ENCODE measurements around the gene CUL2. TPM values are rescaled to one million over a fixed set of nuclear protein-coding genes. Genes with fewer than 3 reads are reported as not detected.
"Not testable (repeated sequence)": the region's sequence is repeated elsewhere in the genome, so short reads cannot be mapped to it uniquely, and the experiment has no call there.

The CUL2 gene
- total and polyA plus RNA-seq, 3 experiments from 2014 or later = 19.3 to 59.4 (median 56.8) TPM

DNA sequence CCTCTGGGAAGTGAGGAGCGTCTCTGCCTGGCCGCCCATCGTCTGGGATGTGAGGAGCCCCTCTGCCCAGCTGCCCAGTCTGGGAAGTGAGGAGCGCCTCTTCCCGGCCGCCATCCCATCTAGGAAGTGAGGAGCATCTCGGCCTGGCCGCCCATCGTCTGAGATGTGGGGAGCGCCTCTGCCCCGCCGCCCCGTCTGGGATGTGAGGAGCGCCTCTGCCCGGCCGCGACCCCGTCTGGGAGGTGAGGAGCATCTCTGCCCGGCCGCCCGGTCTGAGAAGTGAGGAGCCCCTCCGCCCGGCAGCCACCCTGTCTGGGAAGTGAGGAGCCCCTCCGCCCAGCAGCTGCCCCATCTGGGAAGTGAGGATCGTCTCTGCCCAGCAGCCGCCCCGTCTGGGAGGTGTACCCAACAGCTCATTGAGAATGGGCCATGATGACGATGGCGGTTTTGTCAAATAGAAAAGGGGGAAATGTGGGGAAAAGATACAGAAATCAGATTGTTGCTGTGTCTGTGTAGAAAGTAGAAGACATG, 113.7 kb downstream of the CUL2 start:
- H3K27me3 ChIP-seq (ENCODE audit: insufficient read depth, low read length, poor library complexity, severe bottlenecking); H3K27ac Mint-ChIP-seq; H3K4me3 Mint-ChIP-seq; H3K4me3 ChIP-seq (ENCODE audit: low read length); H3K36me3 Mint-ChIP-seq; DNase-seq; H3K36me3 ChIP-seq (ENCODE audit: insufficient read depth, low read length); H3K4me1 Mint-ChIP-seq; H3K27me3 Mint-ChIP-seq; CTCF ChIA-PET; POLR2A ChIA-PET; H3K27ac ChIP-seq (ENCODE audit: low read depth, low read length); H3K9me3 ChIP-seq (ENCODE audit: low read length); H3K4me1 ChIP-seq (ENCODE audit: insufficient read depth, low read length): not testable (repeated sequence)
- peaks cover 4 to 14% (median 11%) of the 10 kb centered on the region in 5 donors for H3K9me3 Mint-ChIP-seq

DNA sequence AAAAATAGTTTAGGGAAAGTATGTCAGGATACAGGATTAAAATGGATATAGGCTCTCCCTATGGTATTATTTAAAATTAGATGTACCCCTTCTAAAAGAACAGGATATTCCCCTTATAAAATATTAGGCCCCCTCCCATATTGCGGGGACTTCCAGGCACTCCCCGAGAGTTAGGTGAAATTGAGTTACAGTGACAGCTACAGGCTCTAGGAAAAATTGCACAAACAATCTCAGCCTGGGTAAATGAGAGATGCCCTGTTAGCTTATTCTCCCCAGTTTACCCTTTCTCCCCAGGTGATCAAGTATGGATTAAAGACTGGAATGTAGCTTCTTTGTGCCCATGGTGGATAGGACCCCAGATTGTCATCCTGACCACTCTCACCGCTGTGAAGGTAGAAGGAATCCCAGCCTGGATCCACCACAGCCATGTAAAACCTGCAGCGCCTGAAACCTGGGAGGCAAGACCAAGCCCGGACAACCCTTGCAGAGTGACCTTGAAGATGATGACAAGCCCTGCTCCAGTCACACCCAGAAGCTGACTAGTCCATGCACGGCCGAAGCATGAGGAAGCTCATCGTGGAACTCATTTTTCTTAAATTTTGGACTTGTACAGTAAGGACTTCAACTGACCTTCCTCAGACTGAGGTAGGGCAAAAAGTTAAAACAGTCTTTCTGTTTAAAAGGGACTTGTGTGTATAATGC, 115.6 kb downstream of the CUL2 start:
- H3K4me1 ChIP-seq (ENCODE audit: insufficient read depth, low read length); CTCF ChIA-PET; H3K4me3 ChIP-seq (ENCODE audit: low read length); H3K27ac ChIP-seq (ENCODE audit: low read depth, low read length); H3K27ac Mint-ChIP-seq; DNase-seq; H3K27me3 ChIP-seq (ENCODE audit: insufficient read depth, low read length, poor library complexity, severe bottlenecking); H3K4me3 Mint-ChIP-seq; H3K27me3 Mint-ChIP-seq; H3K9me3 ChIP-seq (ENCODE audit: low read length); POLR2A ChIA-PET; H3K4me1 Mint-ChIP-seq; H3K36me3 ChIP-seq (ENCODE audit: insufficient read depth, low read length); H3K36me3 Mint-ChIP-seq: not testable (repeated sequence)
- H3K9me3 Mint-ChIP-seq = peaks cover 4 to 14% (median 11%) of the 10 kb centered on the region in 5 donors

DNA sequence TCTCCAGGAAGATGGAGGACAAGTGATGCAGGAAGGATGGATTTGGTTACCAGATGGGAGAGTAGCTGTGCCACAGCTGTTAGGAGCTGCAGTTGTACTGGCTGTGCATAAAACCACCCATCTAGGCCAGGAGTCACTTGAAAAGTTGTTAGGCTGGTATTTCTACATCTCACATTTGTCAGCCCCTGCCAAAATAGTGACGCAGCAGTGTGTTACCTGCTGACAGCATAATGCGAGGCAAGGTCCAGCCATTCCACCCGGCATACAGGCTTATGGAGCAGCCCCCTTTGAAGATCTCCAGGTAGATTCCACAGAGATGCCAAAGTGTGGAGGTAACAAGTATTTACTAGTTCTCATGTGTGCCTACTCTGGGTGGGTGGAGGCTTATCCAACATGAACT, 116.4 kb downstream of the CUL2 start:
- CTCF ChIA-PET = not testable (repeated sequence)

DNA sequence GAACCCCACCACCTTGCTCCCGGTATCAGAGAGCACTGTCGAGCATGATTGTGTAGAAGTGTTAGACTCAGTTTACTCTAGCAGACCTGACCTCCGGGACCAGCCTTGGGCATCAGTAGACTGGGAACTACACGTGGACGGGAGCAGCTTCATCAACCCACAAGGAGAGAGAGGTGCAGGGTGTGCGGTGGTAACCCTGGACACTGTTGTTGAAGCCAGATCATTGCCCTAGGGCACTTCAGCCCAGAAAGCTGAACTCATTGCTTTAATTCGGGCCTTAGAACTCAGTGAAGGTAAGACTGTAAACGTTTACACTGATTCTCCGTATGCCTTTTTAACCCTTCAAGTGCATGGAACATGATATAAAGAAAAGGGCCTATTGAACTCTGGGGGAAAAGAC, 117.0 kb downstream of the CUL2 start:
- H3K4me1 ChIP-seq (ENCODE audit: insufficient read depth, low read length); H3K9me3 ChIP-seq (ENCODE audit: low read length); H3K4me1 Mint-ChIP-seq; H3K27ac Mint-ChIP-seq; H3K4me3 ChIP-seq (ENCODE audit: low read length); H3K36me3 ChIP-seq (ENCODE audit: insufficient read depth, low read length); DNase-seq; H3K27me3 Mint-ChIP-seq; H3K4me3 Mint-ChIP-seq; H3K27ac ChIP-seq (ENCODE audit: low read depth, low read length); POLR2A ChIA-PET; CTCF ChIA-PET; H3K27me3 ChIP-seq (ENCODE audit: insufficient read depth, low read length, poor library complexity, severe bottlenecking); H3K36me3 Mint-ChIP-seq: not testable (repeated sequence)
- H3K9me3 Mint-ChIP-seq = peaks cover 4 to 13% (median 9%) of the 10 kb centered on the region in 5 donors

More for the DNA sequence above, 116.4 kb downstream of the CUL2 start:
- H3K4me3 Mint-ChIP-seq; H3K27ac Mint-ChIP-seq; H3K4me1 Mint-ChIP-seq; H3K27me3 Mint-ChIP-seq; H3K36me3 ChIP-seq (ENCODE audit: insufficient read depth, low read length); H3K36me3 Mint-ChIP-seq; H3K4me1 ChIP-seq (ENCODE audit: insufficient read depth, low read length); DNase-seq; H3K9me3 ChIP-seq (ENCODE audit: low read length); H3K27ac ChIP-seq (ENCODE audit: low read depth, low read length); POLR2A ChIA-PET; H3K27me3 ChIP-seq (ENCODE audit: insufficient read depth, low read length, poor library complexity, severe bottlenecking); H3K4me3 ChIP-seq (ENCODE audit: low read length): not testable (repeated sequence)
- peaks cover 4 to 14% (median 11%) of the 10 kb centered on the region in 5 donors for H3K9me3 Mint-ChIP-seq

DNA sequence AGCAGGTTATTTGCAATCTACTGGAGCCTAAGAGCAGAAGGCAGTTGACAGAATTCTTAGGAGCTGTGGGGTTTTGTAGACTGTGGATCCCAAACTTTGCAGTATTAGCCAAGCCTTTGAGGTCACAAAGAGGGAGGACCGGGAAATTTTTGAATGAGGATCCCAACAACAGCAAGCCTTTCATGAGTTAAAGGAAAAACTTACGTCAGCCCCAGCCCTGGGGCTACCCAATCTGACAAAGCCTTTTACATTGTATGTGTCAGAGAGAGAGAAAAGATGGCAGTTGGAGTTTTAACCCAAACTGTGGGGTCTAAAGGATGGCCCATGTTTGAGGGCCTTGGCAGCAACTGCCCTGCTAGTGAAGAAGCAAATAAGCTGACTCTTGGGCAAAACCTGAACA, 117.5 kb downstream of the CUL2 start:
- H3K27ac Mint-ChIP-seq; H3K27ac ChIP-seq (ENCODE audit: low read depth, low read length); H3K36me3 ChIP-seq (ENCODE audit: insufficient read depth, low read length); H3K4me1 Mint-ChIP-seq; H3K36me3 Mint-ChIP-seq; H3K27me3 Mint-ChIP-seq; CTCF ChIA-PET; H3K4me1 ChIP-seq (ENCODE audit: insufficient read depth, low read length); H3K9me3 ChIP-seq (ENCODE audit: low read length); DNase-seq; H3K4me3 ChIP-seq (ENCODE audit: low read length); H3K4me3 Mint-ChIP-seq; POLR2A ChIA-PET; H3K27me3 ChIP-seq (ENCODE audit: insufficient read depth, low read length, poor library complexity, severe bottlenecking): not testable (repeated sequence)
- H3K9me3 Mint-ChIP-seq = peaks cover 4 to 11% (median 9%) of the 10 kb centered on the region in 5 donors

DNA sequence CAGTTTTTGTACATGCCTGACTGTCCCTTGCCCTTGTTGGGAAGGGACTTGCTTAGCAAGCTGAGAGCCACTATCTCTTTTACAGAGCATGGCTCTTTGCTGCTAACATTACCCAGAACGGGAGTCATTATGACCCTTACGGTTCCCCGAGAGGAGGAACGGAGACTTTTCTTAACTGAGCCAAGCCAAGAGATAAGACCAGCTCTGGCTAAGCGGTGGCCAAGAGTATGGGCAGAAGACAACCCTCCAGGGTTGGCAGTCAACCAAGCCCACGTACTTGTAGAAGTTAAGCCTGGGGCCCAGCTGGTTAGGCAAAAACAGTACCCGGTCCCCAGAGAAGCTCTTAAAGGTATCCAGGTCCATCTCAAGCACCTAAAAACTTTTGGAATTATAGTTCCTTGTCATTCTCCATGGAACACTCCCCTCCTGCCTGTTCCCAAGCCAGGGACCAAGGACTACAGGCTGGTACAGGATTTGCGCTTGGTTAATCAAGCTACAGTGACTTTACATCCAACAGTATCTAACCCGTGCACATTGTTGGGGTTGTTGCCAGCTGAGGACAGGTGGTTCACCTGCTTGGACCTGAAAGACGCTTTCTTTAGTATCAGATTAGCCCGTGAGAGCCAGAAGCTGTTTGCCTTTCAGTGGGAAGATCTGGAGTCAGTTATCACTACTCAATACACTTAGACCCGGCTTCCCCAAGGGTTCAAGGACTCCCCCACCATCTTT, 118.4 kb downstream of the CUL2 start:
- H3K9me3 ChIP-seq (ENCODE audit: low read length); H3K27me3 ChIP-seq (ENCODE audit: insufficient read depth, low read length, poor library complexity, severe bottlenecking); H3K27ac ChIP-seq (ENCODE audit: low read depth, low read length); H3K4me3 Mint-ChIP-seq; DNase-seq; POLR2A ChIA-PET; H3K27ac Mint-ChIP-seq; H3K27me3 Mint-ChIP-seq; H3K4me1 Mint-ChIP-seq; H3K36me3 ChIP-seq (ENCODE audit: insufficient read depth, low read length); H3K9me3 Mint-ChIP-seq; H3K4me1 ChIP-seq (ENCODE audit: insufficient read depth, low read length); H3K36me3 Mint-ChIP-seq; H3K4me3 ChIP-seq (ENCODE audit: low read length); CTCF ChIA-PET: not testable (repeated sequence)

DNA sequence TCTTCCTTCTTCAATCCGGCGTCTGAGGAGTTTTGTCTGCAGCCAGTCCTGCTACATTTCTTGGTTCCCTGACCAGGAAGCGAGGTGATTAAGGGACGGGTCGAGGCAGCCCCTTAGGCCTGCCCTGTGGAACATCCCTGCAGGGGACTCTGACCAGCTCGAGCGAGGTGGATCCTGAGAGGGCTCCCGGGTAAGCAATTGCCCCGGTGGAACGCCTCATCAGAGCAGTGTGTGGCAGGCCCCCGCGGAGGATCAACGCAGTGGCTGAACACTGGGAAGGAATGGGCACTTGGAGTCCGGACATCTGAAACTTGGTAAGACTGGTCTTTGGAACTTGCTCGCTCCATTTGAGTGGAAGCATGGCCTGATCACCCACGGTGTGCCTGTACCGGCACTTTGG, 121.0 kb downstream of the CUL2 start:
- Histone ChIP-seq H3K27ac (ENCODE audit: low read depth, low read length) (no peak overlapping the region), H3K36me3 (ENCODE audit: insufficient read depth, low read length) (no peaks in the 10 kb centered on the region), H3K4me1 (ENCODE audit: insufficient read depth, low read length) (no peaks in the 10 kb centered on the region), H3K4me3 (ENCODE audit: low read length) (no peak overlapping the region), H3K9me3 (ENCODE audit: low read length) (no peaks in the 10 kb centered on the region), H3K27me3 (ENCODE audit: insufficient read depth, low read length, poor library complexity, severe bottlenecking) (no peaks in the 10 kb centered on the region)
- H3K9me3 Mint-ChIP-seq = no peaks in the 10 kb centered on the region
- POLR2A ChIA-PET = no interaction called here
- no peak for DNase-seq
- H3K4me1 Mint-ChIP-seq = no peaks in the 10 kb centered on the region
- H3K27me3 Mint-ChIP-seq = peaks cover 0 to 4% of the 10 kb centered on the region in 2 donors
- no peak overlapping the region for H3K4me3 Mint-ChIP-seq
- no peaks in the 10 kb centered on the region for H3K36me3 Mint-ChIP-seq
- no peak overlapping the region for H3K27ac Mint-ChIP-seq
- CTCF ChIA-PET = no interaction called here

DNA sequence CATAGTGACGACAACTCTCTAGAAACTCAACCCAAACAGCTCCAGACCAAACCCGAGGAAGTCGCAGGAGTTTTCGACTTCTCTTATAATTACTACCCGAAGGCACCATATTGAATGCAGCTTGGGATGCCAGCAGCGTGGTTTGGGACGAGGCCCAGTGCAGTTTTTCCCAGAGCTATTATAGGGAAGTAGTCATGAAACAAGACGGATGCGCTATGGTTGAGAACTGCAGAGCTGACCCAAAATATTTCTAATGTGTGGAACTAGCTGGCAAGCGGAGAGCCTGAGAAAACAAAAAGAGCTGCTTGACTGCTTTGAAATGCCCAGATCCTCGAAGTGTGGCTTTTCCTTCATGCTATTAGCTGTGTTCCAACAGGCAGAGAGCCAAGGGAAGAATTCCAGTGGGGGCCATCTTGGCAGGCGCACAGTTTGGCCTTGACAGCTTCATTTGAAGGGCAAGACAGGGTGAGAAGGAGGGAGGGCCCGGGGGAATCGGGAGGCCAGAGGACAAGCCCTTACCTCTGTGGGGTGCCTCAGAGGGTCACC, 122.7 kb downstream of the CUL2 start:
- H3K9me3 Mint-ChIP-seq = no peaks in the 10 kb centered on the region
- Histone ChIP-seq H3K4me1 (ENCODE audit: insufficient read depth, low read length) (no peaks in the 10 kb centered on the region), H3K27me3 (ENCODE audit: insufficient read depth, low read length, poor library complexity, severe bottlenecking) (no peaks in the 10 kb centered on the region), H3K27ac (ENCODE audit: low read depth, low read length) (no peak overlapping the region), H3K36me3 (ENCODE audit: insufficient read depth, low read length) (no peaks in the 10 kb centered on the region), H3K4me3 (ENCODE audit: low read length) (no peak overlapping the region), H3K9me3 (ENCODE audit: low read length) (no peaks in the 10 kb centered on the region)
- no peaks in the 10 kb centered on the region for H3K4me1 Mint-ChIP-seq
- peaks cover 0 to 4% of the 10 kb centered on the region in 2 donors for H3K27me3 Mint-ChIP-seq
- H3K36me3 Mint-ChIP-seq = no peaks in the 10 kb centered on the region
- no peak overlapping the region for H3K27ac Mint-ChIP-seq
- ChIA-PET POLR2A (no interaction called here), CTCF (no interaction called here)
- H3K4me3 Mint-ChIP-seq = no peak overlapping the region
- no peak for DNase-seq
